HG02642 (cell line): ENCODE results near the gene CIAO3.
"Not testable (repeated sequence)": the region's sequence is repeated elsewhere in the genome, so short reads cannot be mapped to it uniquely, and the experiment has no call there.

Experiments
- ATAC-seq: cut with Tn5 transposase; IDR thresholded peaks from one replicate; pipeline ENCODE4 v1.9.1; 2021; ENCODE audit warnings: mild to moderate bottlenecking; ENCODE audit not compliant: unreplicated experiment, poor library complexity

CIAO3 gene

DNA sequence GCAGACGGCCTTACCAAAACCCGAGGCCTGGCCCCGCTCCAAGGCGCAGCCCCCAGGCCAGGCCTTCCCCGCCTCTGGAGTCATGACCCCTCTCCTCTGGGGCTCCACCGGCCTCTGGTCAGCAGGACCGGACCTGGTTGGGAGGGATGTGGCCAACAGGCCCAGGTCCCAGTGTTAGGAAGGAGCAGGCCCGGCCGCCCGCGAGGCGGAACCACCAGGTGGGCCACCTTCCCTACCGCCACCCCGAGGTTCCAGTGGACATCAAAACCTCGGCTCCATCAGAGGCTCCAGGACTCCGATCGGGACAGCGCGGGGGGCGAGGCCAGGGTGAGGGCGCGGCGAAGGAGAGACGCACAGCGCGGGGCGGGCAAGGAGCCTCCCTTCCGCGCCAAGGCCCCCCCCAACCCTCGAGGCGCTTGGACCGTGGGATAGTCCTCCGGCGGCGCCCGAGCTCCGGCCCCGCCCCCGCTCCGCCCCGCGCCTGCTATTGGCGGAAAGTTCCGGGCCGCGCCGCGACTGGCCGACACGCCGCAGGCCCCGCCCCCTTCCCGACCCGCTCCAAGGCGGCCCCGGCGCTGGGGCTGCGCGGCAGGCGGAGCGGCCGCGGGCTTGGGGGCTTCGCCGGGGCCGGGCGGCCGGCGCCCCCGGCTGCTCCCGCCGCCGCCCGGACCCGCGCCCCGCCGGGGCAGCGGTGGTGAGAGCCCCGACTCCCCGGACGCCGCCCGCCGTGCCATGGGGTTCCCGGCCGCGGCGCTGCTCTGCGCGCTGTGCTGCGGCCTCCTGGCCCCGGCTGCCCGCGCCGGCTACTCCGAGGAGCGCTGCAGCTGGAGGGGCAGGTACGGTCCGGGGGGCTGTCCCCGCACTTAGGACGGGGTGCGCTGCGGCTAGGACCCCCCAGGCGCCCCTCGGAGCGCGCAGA is 26.0 kb downstream of the CIAO3 start, which contains the start of gene METRN:
METRN (plus strand) TSS at position 561 of the 919 bp plus-strand sequence; CDS start at position 733, 172 bp downstream.
- peak; percentile 69 for ATAC-seq

DNA sequence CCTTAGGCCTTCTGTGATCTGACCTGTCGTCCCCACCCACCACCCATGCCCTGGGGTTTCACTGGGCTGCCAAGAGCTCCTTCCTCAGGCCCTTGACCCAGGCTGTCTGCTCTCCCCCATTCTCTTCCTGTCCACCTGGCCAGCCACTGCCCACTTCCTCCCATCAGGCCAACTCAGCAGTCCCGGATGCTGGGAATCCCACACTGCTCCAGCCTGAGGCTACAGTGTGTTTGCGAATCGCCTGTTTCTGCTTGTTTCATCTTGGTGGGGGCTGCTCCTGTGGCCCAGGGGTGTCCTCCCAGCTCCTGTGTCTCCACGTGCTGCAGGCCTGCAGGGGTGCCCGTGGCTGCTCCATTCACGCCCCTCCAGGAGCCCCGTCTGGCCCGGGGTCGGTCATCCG is 26.7 kb downstream of the CIAO3 start:
- ATAC-seq: no peak

GRCh38 chr16:712740-713250 is 28.0 kb downstream of the CIAO3 start:
- not testable (repeated sequence) for ATAC-seq

DNA sequence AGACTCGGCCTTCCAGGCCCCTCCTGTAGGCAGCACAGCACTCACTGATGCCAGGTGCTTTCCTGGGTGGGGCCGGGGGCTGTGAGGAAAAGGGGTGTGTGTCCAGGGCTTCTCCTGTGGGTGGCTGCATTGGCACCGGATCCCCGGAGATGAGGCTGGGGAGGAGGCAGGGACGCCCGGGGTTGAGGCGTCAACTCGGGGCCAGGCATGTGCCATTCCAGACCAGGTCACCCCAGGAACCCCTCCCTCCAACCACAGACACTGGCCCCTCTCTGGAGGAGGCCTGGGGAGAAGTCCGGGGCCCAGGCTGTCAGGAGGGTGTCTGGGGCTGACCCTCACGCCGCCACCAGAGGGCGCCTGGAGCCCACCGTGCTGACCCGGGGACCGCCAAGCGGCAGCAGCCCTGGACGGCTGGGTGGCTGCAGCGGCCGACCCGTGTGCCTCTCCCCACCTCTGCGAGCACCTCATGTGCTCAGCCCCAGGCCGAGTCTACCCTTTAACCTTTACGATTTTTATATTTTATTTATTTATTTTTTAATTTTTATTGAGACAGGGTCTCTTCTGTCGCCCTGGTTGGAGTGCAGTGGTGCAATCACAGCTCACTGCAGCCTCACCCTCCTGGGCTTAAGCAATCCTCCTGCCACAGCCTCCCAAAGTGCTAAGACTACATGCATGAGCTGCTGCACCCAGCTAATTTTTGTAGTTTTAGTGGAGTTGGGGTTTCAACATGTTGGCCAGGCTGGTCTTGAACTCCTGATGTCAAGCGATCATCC is 29.1 kb downstream of the CIAO3 start:
- ATAC-seq: no peak

DNA sequence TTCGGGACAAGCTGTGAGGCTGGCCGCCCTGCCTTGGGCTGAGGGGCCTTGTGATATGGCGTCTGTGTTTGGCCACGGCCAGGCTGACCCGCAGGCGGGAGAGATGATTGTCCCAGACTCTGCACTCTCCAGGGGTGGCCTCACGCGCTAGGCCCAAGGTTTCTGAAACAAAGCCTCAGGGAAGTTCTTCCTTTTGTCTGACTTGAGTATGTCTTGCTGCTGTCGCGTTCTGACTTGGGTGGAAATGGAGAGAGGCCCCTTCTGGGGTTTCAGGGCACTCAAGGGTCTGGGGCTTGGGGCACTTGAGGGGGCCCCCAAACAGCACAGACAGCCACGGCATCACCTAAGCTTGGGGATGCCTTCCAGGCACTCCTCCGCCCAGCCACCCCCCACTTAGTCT is 29.7 kb downstream of the CIAO3 start:
- no peak for ATAC-seq

DNA sequence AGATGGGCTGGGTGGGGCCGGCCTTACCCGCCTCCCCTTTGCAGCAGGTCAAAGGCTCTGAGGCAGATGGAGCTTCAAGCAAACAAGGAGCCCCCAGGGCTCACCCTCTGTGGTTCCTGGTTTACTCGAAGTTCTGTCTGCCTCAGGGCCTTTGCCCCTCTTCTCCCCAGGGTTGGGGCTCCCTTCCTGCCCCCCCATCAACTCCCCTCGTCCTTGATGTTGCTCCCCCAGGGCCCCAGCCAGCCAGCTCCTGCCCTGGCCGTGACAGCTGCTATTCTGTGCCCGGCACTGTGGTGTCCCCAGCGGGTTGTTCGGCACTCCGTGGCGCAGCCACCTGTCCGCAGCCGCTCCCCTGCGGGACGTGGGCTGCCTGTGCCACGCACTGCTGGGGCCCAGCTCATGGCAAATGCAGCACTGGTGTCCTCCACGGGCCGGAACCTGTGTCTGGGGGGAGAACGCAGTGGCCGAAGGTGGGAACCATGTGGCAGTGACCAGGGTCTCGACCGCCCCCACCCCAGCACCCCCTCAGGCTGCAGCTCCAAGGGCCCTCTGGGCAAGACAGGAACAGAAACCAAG is 30.2 kb downstream of the CIAO3 start:
- ATAC-seq: no peak

GRCh38 chr16:709566-710499 is 31.0 kb downstream of the CIAO3 start:
- no peak for ATAC-seq

DNA sequence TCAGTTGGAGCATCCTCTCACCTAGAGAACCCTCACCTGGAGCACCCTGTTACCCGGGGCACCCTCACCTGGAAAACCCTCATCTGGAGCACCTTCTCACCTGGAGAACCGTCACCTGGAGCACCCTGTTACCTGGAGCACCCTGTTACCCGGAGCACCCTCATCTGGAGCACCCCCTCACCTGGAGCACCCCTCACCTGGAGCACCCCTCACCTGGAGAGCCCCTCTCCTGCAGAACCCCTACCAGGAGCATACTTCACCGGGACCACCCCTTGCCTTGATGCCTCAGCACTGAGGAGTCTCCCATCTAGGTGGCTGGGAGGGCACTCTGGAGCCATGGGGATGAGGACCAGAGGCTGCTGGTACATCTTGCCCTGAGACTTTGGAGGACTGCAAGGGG is 31.8 kb downstream of the CIAO3 start:
- no peak for ATAC-seq

- no peak for ATAC-seq
Measured at GRCh38 chr16:708019-708418, 32.8 kb downstream of the CIAO3 start.

DNA sequence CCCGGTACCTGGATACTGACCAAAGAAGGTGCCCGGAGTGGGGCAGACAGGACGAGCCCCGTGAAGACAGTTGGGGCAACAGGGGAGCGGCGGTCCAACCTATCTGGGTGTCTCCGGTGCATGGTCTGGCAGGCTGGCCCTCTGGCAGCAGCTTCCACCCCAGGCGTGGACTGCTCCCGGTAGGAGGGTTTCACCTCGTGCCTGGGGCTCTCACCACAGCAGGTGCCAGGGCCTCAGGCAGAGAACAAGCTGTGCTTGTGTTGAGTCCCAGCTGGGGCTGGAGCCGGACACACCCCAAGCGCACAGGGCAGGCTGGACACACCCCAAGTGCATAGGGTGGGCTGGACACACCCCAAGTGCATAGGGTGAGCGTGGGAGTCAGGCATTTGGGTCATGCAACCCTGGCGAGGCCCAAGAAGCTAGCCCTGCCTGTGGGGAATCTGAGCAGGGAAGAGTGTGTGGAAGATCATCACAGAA is 33.7 kb downstream of the CIAO3 start:
- ATAC-seq: no peak

DNA sequence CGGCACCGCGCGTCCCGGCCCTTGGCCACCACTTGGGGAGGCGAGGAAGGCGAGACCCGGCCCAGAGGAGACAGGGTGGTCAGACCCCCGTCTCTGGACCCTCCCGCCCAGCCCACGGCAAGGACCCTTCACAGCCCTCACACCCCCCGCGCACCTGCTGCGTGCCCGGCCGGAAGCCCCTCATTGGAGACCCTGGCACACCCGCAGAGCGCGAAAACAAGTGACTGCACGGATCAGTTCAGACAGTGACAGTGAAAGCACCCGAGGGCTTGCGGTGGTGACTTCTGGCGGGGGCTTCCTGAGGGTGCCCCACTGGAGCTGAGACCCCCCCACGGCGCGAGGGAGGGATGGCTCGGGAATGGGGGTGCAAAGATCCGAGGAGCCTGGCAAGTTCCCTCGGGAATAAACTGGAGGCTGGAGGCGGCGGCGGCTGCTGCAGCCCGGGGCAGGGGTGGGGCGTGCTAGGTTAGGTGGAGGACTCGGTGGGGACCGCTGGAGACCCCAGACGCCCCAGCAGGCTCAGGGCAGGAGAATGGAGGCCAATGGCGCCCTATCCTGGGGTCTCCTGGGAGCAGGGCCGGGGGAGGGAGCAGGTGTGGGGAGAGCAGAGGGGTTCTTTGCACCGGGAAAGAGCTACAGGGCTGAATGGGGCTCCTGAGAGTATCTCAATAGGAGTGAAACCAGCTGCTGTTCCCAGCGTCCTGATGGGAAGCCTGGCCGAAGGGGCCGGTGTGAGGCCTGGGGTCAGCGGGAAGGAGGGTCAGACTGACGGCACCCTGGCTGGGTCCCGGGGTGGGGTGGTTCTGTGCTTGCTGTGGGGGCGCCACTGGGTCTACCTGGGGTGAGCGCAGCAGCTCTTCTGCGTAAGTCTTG is 34.4 kb downstream of the CIAO3 start:
- no peak for ATAC-seq

DNA sequence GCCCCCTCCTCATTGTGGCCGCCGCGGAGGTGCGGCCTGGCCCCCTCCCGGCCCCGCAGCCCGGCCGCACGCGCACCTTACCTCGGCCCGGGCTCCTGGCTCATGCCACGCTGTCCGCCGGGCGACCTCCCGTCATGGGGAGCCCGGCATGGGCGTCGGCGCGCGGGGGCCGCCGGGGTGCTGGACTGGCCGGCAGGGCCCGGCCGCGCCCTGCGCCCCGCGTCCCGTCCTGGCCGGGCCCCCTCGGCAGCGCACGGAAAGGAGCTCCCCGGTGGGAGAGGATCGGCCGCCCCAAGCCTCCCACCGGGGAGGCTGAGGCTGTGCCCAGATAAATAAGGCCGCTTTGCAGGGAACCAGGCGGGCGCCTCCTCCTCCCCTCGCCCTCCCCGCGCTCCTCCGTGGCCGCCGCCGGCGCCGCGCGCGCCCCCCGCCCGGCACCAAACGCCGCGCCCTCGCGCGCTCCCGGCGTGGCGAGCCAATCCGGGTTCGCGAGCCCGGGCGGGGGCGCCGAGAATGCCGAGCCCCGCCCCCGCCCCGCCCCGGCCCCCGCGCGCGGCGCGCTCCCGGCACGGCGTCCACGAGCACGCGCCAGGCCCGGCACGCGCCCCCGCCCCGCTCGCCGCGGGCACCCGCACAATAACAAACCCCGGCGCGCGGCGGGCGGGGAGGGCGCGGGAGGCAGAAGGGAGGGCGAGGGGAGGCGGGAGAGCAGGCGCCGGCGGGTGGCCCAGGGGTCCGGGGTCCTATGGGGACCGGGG is 35.2 kb downstream of the CIAO3 start, which contains the start of gene FBXL16:
FBXL16 (minus strand) TSS at position 371 of the 758 bp plus-strand sequence. CDS start 8,396 bp downstream, outside the sequence.
- no peak for ATAC-seq

DNA sequence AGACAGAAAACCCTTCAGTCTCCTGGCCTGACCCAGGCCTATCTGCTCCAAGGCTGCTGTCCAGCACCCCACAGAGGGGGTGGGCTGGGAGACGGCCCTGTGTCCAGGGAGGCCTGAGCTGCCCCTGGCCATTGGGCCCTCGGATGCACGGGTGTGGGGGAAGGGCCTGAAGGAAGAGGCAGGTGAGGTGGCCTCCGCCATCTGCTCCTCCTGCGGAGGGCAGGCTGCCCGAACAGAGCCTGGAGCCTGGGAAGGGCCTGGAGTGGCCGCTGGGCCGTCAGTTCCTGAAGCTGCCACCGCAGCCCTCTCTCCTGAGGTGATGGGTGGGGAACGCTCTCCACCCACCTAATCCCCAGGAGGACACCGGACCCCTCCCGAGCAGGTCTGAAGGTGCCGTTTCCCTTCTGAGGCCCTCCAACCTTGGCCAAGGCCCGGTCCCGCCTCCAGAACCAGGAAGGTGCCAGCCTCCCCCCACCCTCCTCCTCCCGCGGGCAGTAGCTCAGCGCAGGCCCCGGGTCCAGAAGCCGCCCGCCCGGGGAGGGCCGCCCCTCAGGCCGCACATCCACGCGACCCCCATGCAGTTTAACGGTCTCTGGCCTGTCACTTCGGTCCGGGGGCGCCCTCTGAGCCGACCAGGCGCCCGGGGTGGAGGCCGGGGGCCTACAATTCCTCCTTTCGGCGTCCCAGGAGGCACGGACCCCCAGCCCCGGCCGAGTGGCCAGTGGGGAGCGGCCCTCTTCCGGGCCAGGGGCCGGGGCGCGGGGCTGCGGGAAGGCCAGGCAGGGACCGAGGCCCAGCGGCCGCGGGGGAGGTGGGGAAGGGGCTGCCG is 36.0 kb downstream of the CIAO3 start:
- ATAC-seq: no peak

DNA sequence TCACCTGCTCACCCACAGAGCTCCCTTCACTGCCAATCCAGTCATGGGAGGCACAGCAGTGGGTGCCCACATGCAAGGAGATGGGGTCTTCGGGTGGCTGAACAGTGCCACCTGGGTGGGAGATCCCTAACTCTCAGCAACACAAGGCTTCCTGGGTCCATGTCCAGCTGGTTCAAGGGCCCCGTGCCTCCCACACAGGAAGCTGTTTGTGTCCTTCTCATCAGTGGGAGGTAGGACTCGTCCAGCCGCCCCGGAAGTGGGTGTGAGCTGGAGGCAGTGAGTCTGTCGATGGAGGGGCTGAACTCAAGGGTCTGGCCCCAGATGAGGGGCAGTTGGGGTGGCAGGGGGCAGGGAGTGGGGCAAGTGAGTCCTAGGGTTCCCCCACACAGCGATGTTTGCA is 36.8 kb downstream of the CIAO3 start:
- no peak for ATAC-seq

DNA sequence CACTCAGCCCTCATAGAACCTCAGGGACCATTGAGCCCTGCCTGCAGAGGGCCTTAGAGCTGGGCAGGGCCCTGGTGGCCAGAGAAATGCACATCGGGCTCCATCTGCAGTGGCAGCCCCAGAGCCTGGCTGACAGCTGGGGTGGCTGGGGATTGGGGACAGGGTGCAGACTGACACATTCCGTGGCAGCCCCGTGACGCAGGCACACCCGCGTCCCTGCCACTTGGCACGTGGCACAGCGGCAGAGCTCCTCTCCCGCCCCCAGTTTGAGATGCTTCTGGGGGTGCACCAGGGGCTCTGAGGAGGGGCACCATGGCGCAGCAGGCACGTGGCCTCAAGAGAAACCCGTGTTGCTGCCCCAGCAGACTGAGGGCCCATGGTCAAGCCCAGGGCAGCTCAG is 37.4 kb downstream of the CIAO3 start:
- ATAC-seq: no peak

DNA sequence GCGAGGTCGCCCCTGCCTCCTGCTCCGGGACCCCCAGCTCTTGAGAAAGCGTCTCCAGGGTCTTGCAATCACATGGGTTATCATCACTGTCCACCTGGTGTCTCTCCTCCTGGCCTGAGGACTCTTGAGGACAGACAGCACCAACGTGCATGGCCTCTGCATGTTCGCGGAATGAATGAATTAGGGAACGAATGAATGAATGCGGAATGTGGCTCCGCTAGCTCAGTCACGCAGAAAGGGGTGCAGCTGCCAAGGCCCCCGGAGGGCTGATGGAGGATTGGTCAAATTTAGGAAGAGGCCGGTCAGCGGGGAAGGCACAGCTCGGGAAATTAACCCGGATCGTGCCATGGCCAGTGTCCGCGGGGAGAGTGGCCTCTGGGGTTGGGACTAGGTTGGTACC is 38.5 kb downstream of the CIAO3 start:
- no peak for ATAC-seq
